Mucosa of descending colon (tissue), 3 donors: Measurements from ENCODE around the gene LTB4R. TPM values are rescaled to one million over a fixed set of nuclear protein-coding genes. Genes with fewer than 3 reads are reported as not detected.

ENCODE experiments used
- ATAC-seq: fragments of 200-7000 bp; cut with Tn5 transposase; one replicate; pipeline ENCODE4 v1.9.1; 2020; ENCODE audit warnings: mild to moderate bottlenecking, moderate library complexity
- DNase-seq, 3 donors: peaks; one replicate each; pipeline ENCODE4 v3.0.0-alpha.2; 2020
- H3K36me3 ChIP-seq: fragments of 200-600 bp; one replicate; pipeline ENCODE4 v1.8.0; 2021; ENCODE audit warnings: low read depth, mild to moderate bottlenecking
- H3K4me1 ChIP-seq: fragments of 200-600 bp; one replicate; pipeline ENCODE4 v1.8.0; 2021; ENCODE audit warnings: low read depth, mild to moderate bottlenecking
- H3K4me3 ChIP-seq: fragments of 200-600 bp; one replicate; pipeline ENCODE4 v1.8.0; 2021; ENCODE audit warnings: mild to moderate bottlenecking
- H3K9me3 ChIP-seq: fragments of 200-600 bp; one replicate; pipeline ENCODE4 v1.8.0; 2021; ENCODE audit warnings: mild to moderate bottlenecking
- CTCF ChIP-seq: fragments of 200-600 bp; IDR thresholded peaks from one replicate; pipeline ENCODE4 v1.8.0; 2022; ENCODE audit warnings: antibody characterized with exemption, mild to moderate bottlenecking
- intact Hi-C, 2 donors: fragments of 100-400 bp; cut with DNase I in 1 of 2; cut with micrococcal nuclease in 1 of 2; formaldehyde crosslinking; loops; one replicate each; pipeline versions ENCODE4 v1.11.0 to v1.11.1; 2022; cut with DNase I, micrococcal nuclease
- total RNA-seq, 3 donors: library from RNA; stranded (reverse); fragmentation: NEBNext Ultra II Directional in 2 of 3; extraction: Animal tissue kit (Norgen Biotek cat#: 25700) in 2 of 3; gene quantifications; one replicate each; pipeline versions ENCODE4 v1.2.1 to v1.2.4, GENCODE V29; 2021 to 2023
- donor health status: DM: no; HTN: no; CAD: no; lungs with moderate emphysema.
- donor health status: DM: no; HTN: no; CAD: no.
- donor health status: DM: no; HTN: yes; CAD: no.

LTB4R gene
- total RNA-seq, 3 donors from 2014 or later, result 3.4 to 6.1 (median 3.8) TPM

- no peak for DNase-seq
- Histone ChIP-seq H3K4me1 (no peaks in the 10 kb centered on the region), H3K4me3 (no peak overlapping the region), H3K9me3 (no peaks in the 10 kb centered on the region), H3K36me3 (no peaks in the 10 kb centered on the region)
- no peak for ATAC-seq
- no peak for TF ChIP-seq CTCF
- intact Hi-C loops, result no loop called here
Observed at GRCh38 chr14:24285351-24285750, 26.0 kb upstream of the LTB4R start.

GRCh38 chr14:24286996-24287395 is 24.3 kb upstream of the LTB4R start:
- Histone ChIP-seq H3K4me3 (no peak overlapping the region), H3K9me3 (no peaks in the 10 kb centered on the region), H3K36me3 (no peaks in the 10 kb centered on the region), H3K4me1 (no peaks in the 10 kb centered on the region)
- intact Hi-C loops, result no loop called here
- no peak for TF ChIP-seq CTCF
- ATAC-seq, result no peak
- DNase-seq, result no peak

GRCh38 chr14:24289649-24290280 is 21.5 kb upstream of the LTB4R start:
- ATAC-seq (no peak), DNase-seq (no peak)
- Histone ChIP-seq H3K4me3 (no peak overlapping the region), H3K4me1 (no peaks in the 10 kb centered on the region), H3K9me3 (no peaks in the 10 kb centered on the region), H3K36me3 (no peaks in the 10 kb centered on the region)
- TF ChIP-seq CTCF, result no peak
- intact Hi-C loops, result no loop called here

GRCh38 chr14:24290746-24291145 is 20.6 kb upstream of the LTB4R start:
- no peak overlapping the region for H3K4me3 ChIP-seq
- ATAC-seq (no peak), DNase-seq (no peak)
- no peaks in the 10 kb centered on the region for H3K9me3 ChIP-seq
- intact Hi-C loops, result no loop called here
- H3K4me1 ChIP-seq, result no peaks in the 10 kb centered on the region
- no peak for TF ChIP-seq CTCF
- no peaks in the 10 kb centered on the region for H3K36me3 ChIP-seq

GRCh38 chr14:24291446-24292117 is 19.7 kb upstream of the LTB4R start:
- TF ChIP-seq CTCF, result no peak
- Histone ChIP-seq H3K9me3 (no peaks in the 10 kb centered on the region), H3K4me1 (no peaks in the 10 kb centered on the region), H3K4me3 (no peak overlapping the region), H3K36me3 (peaks cover 4% of the 10 kb centered on the region)
- no peak for ATAC-seq
- DNase-seq, result no peak
- intact Hi-C loops, result no loop called here
